ENCODE data around the gene ZNF787.
"Not testable (repeated sequence)": the region's sequence is repeated elsewhere in the genome, so short reads cannot be mapped to it uniquely, and the experiment has no call there.

The ZNF787 gene

DNA sequence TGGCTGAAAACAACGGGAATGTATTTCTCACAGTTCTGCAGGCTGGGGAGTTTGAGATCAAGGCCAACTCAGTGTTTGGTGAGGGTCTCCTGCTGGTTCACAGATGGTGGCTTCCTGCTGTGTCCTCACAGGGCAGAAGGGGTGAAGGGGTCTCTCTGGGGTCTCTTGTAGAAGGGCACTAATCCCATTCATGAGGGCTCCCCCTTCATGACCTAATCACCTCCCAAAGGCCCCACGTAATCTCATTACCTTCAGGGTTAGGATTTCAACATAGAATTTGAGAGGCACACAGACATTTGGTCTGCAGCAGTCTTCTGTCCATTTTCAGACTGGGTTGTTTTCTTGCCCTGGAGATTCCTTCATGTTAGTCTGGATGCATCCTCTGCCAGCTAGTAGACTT, 31.5 kb upstream of the ZNF787 start:
- in situ Hi-C loops (cut with HindIII; ENCODE audit: low sequenced_read_pairs) = no loop called here
- no peak overlapping the region for H3K4me3 ChIP-seq (ENCODE audit: low read depth, low read length)
- DNase-seq (ENCODE audit: low read depth, low spot score) = no peak
- TF ChIP-seq CTCF (IDR thresholded peaks at IDR 0.05; ENCODE audit: low read depth, low read length) = no peak

- no peak for TF ChIP-seq CTCF (IDR thresholded peaks at IDR 0.05; ENCODE audit: low read depth, low read length)
- H3K4me3 ChIP-seq (ENCODE audit: low read depth, low read length) = no peak overlapping the region
- no peak for DNase-seq (ENCODE audit: low read depth, low spot score)
- in situ Hi-C loops (cut with HindIII; ENCODE audit: low sequenced_read_pairs) = no loop called here
These were observed 29.3 kb upstream of the ZNF787 start for GRCh38 chr19:56150358-56150757.

DNA sequence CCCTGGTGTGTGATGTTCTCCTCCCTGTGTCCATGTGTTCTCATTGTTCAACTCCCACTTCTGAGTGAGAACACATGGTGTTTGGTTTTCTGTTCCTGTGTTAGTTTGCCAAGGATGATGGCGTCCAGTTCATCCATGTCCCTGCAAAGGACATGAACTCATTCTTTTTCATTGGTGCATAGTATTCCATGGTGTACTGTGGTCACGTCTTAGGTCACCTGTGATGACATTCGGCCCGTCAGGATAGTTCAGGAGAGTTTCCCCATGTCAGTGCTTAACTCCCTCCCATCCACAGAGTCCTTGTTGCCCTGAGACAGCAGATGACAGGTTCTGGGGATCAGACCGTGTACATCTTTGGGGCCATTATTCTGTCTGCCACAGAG, 28.6 kb upstream of the ZNF787 start:
- H3K4me3 ChIP-seq (ENCODE audit: low read depth, low read length) = no peak overlapping the region
- DNase-seq (ENCODE audit: low read depth, low spot score) = no peak
- TF ChIP-seq CTCF (IDR thresholded peaks at IDR 0.05; ENCODE audit: low read depth, low read length) = no peak
- in situ Hi-C loops (cut with HindIII; ENCODE audit: low sequenced_read_pairs) = no loop called here

- DNase-seq (ENCODE audit: low read depth, low spot score); in situ Hi-C loops (cut with HindIII; ENCODE audit: low sequenced_read_pairs); H3K4me3 ChIP-seq (ENCODE audit: low read depth, low read length): not testable (repeated sequence)
These were observed 28.0 kb upstream of the ZNF787 start for GRCh38 chr19:56148955-56149655.

DNA sequence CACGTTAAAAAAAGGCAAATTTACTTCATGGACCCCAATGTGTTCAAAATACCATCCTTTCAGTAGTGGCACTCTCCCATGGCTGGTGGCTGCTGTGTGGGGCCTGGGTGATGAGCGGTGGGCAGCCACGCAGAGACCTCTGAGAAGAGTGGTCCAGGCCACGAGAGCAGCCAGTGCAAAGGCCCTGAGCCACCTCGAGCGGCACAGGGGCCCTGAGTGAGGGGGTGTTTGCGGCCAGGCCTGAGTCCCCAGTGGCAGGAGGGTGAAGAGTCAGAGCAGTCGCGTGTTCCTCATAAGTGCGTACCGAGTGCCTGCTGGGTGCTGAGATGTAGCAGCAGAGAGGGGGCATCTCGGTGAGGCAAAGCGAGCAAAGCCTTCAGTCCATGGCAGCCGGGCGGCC, 27.0 kb upstream of the ZNF787 start:
- in situ Hi-C loops (cut with HindIII; ENCODE audit: low sequenced_read_pairs) = no loop called here
- H3K4me3 ChIP-seq (ENCODE audit: low read depth, low read length) = no peak overlapping the region
- no peak for DNase-seq (ENCODE audit: low read depth, low spot score)
- TF ChIP-seq CTCF (IDR thresholded peaks at IDR 0.05; ENCODE audit: low read depth, low read length) = no peak

- in situ Hi-C loops (cut with HindIII; ENCODE audit: low sequenced_read_pairs) = no loop called here
- no peak for TF ChIP-seq CTCF (IDR thresholded peaks at IDR 0.05; ENCODE audit: low read depth, low read length)
- H3K4me3 ChIP-seq (ENCODE audit: low read depth, low read length) = no peak overlapping the region
- DNase-seq (ENCODE audit: low read depth, low spot score) = no peak
These were observed 26.2 kb upstream of the ZNF787 start for GRCh38 chr19:56147307-56147706.

- no peak for TF ChIP-seq CTCF (IDR thresholded peaks at IDR 0.05; ENCODE audit: low read depth, low read length)
- no peak for DNase-seq (ENCODE audit: low read depth, low spot score)
- in situ Hi-C loops (cut with HindIII; ENCODE audit: low sequenced_read_pairs) = no loop called here
- no peak overlapping the region for H3K4me3 ChIP-seq (ENCODE audit: low read depth, low read length)
These were observed 25.8 kb upstream of the ZNF787 start for GRCh38 chr19:56146904-56147303.
